HepG2 (cell line): ENCODE measurements around the gene GALNT8.

Experiments used
- CBFB ChIP-seq: sonication (generic); formaldehyde crosslinking; IDR thresholded peaks from 2 replicates; pipeline ENCODE4 v1.4.0; 2020; ENCODE audit warnings: missing genetic modification reagents
- CREB1 ChIP-seq, 2 experiments: fragments of 450-650 bp in 1 of 2; IDR thresholded peaks; 2 replicates each; pipeline ENCODE4 v1.6.1; 2016 to 2017; ENCODE audit warnings: control low read depth in 1 of 2, mild to moderate bottlenecking in 1 of 2, missing compliant biosample characterization in 1 of 2, missing genetic modification characterization in 1 of 2
- FOSL1 ChIP-seq: sonication (generic); formaldehyde crosslinking; IDR thresholded peaks from 2 replicates; pipeline ENCODE4 v1.9.0; 2021; ENCODE audit warnings: missing genetic modification reagents, borderline replicate concordance
- HMGXB4 ChIP-seq, 2 experiments: sonication (generic) in 1 of 2; formaldehyde crosslinking in 1 of 2; IDR thresholded peaks; 2 replicates each; pipeline versions ENCODE4 v1.4.0 to v1.6.1; 2018 to 2020; ENCODE audit warnings: missing genetic modification reagents in 2 of 2, borderline replicate concordance in 1 of 2, low read depth in 1 of 2, mild to moderate bottlenecking in 1 of 2, missing biosample characterization in 1 of 2
- ISX ChIP-seq: sonication (generic); formaldehyde crosslinking; conservative IDR thresholded peaks from 2 replicates; pipeline ENCODE4 v1.5.0; 2020; ENCODE audit warnings: missing genetic modification reagents
- NCOA2 ChIP-seq: sonication (generic); formaldehyde crosslinking; IDR thresholded peaks from 2 replicates; pipeline ENCODE4 v1.8.0; 2022; ENCODE audit warnings: inconsistent platforms
- POLR2A ChIP-seq, 2 experiments: IDR thresholded peaks; 2 replicates each; pipeline ENCODE4 v1.6.1; 2011; ENCODE audit warnings: low read depth in 2 of 2, low read length in 2 of 2, mild to moderate bottlenecking in 1 of 2, moderate library complexity in 1 of 2; ENCODE audit not compliant: insufficient read depth in 1 of 2
- SP1 ChIP-seq, 2 experiments: fragments of 450-650 bp in 1 of 2; sonication (generic) in 1 of 2; formaldehyde crosslinking in 1 of 2; IDR thresholded peaks; 2 replicates each; pipeline versions ENCODE4 v1.4.0 to v1.6.1; 2016 to 2020; ENCODE audit warnings: missing genetic modification reagents in 1 of 2
- ZNF232 ChIP-seq: sonication (generic); formaldehyde crosslinking; IDR thresholded peaks from 2 replicates; pipeline ENCODE4 v1.4.0; 2020; ENCODE audit warnings: missing genetic modification reagents, borderline replicate concordance
- ZNF687 ChIP-seq: sonication (generic); formaldehyde crosslinking; IDR thresholded peaks from 2 replicates; pipeline ENCODE4 v1.5.1; 2020; ENCODE audit warnings: mild to moderate bottlenecking, missing genetic modification reagents, moderate library complexity
- ZNF724P ChIP-seq: sonication (generic); formaldehyde crosslinking; IDR thresholded peaks from 2 replicates; pipeline ENCODE4 v1.8.0; 2022; ENCODE audit warnings: missing genetic modification reagents, borderline replicate concordance
- ZNF780A ChIP-seq: sonication (generic); formaldehyde crosslinking; IDR thresholded peaks from 2 replicates; pipeline ENCODE4 v1.8.0; 2022; ENCODE audit warnings: mild to moderate bottlenecking, missing genetic modification reagents, moderate library complexity

GRCh38 chr12:4766445-4766844 lies 46.2 kb downstream of the GALNT8 start:
- TF ChIP-seq ZNF687 (CRISPR knock-in tag) (no peak), HMGXB4 (CRISPR knock-in tag; IDR thresholded peaks at IDR 0.05; ENCODE audit: borderline replicate concordance in 1 of 2, low read depth in 1 of 2) (no peak), POLR2A (IDR thresholded peaks at IDR 0.05; ENCODE audit: insufficient read depth in 1 of 2, low read depth in 2 of 2, low read length in 2 of 2) (no peak), CREB1 (IDR thresholded peaks at IDR 0.05) (no peak), CREB1 (CRISPR knock-in tag; IDR thresholded peaks at IDR 0.05) (no peak), CBFB (CRISPR knock-in tag) (no peak), SP1 (IDR thresholded peaks at IDR 0.05) (no peak), SP1 (CRISPR knock-in tag; IDR thresholded peaks at IDR 0.05) (no peak), NCOA2 (no peak), ZNF232 (CRISPR knock-in tag) (no peak), ZNF724P (CRISPR knock-in tag) (no peak), FOSL1 (no peak), ISX (CRISPR knock-in tag) (no peak), ZNF780A (CRISPR knock-in tag) (no peak)
